GM21526 (cell line): ENCODE measurements around the gene DHRS4L2.

Experiments used
- ATAC-seq: cut with Tn5 transposase; IDR thresholded peaks from one replicate; pipeline ENCODE4 v1.9.1; 2021; ENCODE audit warnings: moderate library complexity; ENCODE audit not compliant: unreplicated experiment, low FRiP score

The DHRS4L2 gene

GRCh38 chr14:24051789-24052655, 63.3 kb downstream of the DHRS4L2 start, which contains the start of gene CARMIL3:
TSS of gene CARMIL3 (plus strand) at chr14:24052009. CDS start at chr14:24052154, 145 bp downstream.
- peak; percentile 62 for ATAC-seq

GRCh38 chr14:24052656-24053547, 64.2 kb downstream of the DHRS4L2 start:
- peak; percentile 12 for ATAC-seq

- ATAC-seq = no peak
Measured at GRCh38 chr14:24053548-24054323, 65.0 kb downstream of the DHRS4L2 start.

GRCh38 chr14:24054324-24054641, 65.6 kb downstream of the DHRS4L2 start:
- no peak for ATAC-seq

GRCh38 chr14:24054646-24055045, 65.9 kb downstream of the DHRS4L2 start:
- ATAC-seq = no peak
